ENCODE data around the gene PPHLN1. TPM values are rescaled to one million over a fixed set of nuclear protein-coding genes. Genes with fewer than 3 reads are reported as not detected.
A peak's percentile ranks its signal among the peaks of the same experiment; 100 is the strongest.

The PPHLN1 gene
- total and polyA plus RNA-seq, 2 donors (not counting 1 experiment from before 2014, with no cell fraction given): 47.6 to 91.4 TPM

DNA sequence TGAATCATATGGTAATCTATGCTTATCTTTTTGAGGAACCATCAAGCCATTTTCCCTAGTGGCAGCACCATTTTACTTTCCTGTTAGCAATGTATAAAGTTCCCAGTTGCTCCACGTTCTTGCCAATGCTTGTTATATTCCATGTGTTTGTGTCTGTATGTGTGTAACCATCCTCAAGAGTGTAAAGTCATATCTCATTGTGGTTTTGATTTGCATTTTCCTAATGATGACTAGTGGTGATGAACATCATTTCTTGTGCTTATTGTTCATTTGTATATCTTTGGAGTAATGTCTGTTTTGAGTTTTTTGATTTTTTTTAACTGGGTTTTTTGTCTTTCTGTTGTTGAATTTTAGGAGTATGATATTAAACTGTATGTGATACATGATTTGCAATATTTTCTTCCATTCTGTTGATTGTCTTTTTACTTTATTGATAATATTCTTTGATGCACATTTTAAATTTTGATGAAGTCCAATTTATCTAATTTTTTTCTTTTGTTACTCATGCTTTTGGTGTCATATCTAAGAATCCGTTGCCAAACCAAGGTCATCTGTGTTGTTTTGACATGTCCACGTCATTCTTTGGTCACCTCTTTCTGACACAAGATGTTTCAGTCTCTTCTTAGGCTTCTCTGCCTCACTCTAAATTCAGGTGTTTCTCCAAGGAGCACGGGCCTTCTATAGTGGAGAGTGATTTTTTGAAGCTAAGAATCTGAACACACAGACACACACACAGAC lies 36.1 kb downstream of the PPHLN1 start:
- Histone ChIP-seq H3K4me2 (ENCODE audit: extremely low read depth, insufficient read depth, low read length) (no peak overlapping the region), H4K20me1 (ENCODE audit: control insufficient read depth, extremely low read depth, insufficient read depth, low read length) (no peaks in the 10 kb centered on the region), H3K36me3 (ENCODE audit: control insufficient read depth, insufficient read depth, low read length) (no peaks in the 10 kb centered on the region), H2AFZ (ENCODE audit: low read length) (no peak overlapping the region), H3K4me3 (replicated peaks in 1 of 4; ENCODE audit: control extremely low read depth in 1 of 4, insufficient read depth in 1 of 4, low read depth in 3 of 4, low read length in 4 of 4) (no peak overlapping the region), H3K9ac (ENCODE audit: insufficient read depth, low read length) (no peak overlapping the region), H3K9me3 (ENCODE audit: control insufficient read depth, insufficient read depth, low read depth, low read length) (no peaks in the 10 kb centered on the region), H3K27me3 (ENCODE audit: control insufficient read depth, insufficient read depth, low read length) (no peaks in the 10 kb centered on the region), H3K79me2 (ENCODE audit: control insufficient read depth, insufficient read depth, low read length) (no peaks in the 10 kb centered on the region), H3K27ac (ENCODE audit: insufficient read depth, low read length) (no peak overlapping the region), H3K4me1 (ENCODE audit: control insufficient read depth, extremely low read depth, insufficient read depth, low read length) (no peaks in the 10 kb centered on the region)
- peak in 1 of 2 donors; percentile 17 for DNase-seq (ENCODE audit: low read depth in 2 of 2)
- TF ChIP-seq, protein P1, sequence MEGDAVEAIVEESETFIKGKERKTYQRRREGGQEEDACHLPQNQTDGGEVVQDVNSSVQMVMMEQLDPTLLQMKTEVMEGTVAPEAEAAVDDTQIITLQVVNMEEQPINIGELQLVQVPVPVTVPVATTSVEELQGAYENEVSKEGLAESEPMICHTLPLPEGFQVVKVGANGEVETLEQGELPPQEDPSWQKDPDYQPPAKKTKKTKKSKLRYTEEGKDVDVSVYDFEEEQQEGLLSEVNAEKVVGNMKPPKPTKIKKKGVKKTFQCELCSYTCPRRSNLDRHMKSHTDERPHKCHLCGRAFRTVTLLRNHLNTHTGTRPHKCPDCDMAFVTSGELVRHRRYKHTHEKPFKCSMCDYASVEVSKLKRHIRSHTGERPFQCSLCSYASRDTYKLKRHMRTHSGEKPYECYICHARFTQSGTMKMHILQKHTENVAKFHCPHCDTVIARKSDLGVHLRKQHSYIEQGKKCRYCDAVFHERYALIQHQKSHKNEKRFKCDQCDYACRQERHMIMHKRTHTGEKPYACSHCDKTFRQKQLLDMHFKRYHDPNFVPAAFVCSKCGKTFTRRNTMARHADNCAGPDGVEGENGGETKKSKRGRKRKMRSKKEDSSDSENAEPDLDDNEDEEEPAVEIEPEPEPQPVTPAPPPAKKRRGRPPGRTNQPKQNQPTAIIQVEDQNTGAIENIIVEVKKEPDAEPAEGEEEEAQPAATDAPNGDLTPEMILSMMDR (conservative IDR thresholded peaks at IDR 0.05 in 1 of 2, IDR thresholded peaks at IDR 0.05 in 1 of 2; ENCODE audit: low read depth in 1 of 2, low read length in 2 of 2): no peak
- TF ChIP-seq EZH2 (IDR thresholded peaks at IDR 0.05; ENCODE audit: low read length, missing control alignments): no peak

DNA sequence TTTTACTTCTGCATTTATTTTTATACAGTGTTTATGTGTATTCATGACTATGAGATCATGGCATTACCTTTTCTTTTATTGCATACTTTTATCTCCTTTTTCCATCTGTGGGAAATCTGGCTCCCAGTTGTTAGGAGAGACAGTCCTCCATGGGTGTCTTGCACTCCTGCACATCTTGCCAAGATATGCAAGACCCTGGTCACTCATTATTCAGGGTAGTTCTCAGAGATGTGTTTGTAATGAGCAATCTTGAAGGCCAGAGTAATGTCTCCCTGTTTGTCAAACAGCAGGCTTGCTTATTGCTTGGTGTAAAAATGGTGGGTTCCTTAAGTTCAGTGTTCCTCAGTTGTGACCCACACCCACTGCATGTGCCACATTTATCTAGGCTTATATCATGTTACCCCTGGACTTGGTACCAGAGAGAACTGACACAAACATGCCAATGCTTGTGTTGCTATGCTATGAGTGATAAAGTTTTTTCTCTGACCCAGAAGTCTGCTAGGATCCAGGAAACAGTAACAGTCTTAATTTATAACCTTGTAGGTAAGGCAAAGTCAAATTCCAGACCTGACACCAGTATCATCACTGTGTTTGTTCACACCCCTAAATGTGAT lies 36.8 kb downstream of the PPHLN1 start:
- no peaks in the 10 kb centered on the region for H3K27me3 ChIP-seq (ENCODE audit: control insufficient read depth, insufficient read depth, low read length)
- no peak overlapping the region for H3K4me2 ChIP-seq (ENCODE audit: extremely low read depth, insufficient read depth, low read length)
- TF ChIP-seq, protein P1 (conservative IDR thresholded peaks at IDR 0.05 in 1 of 2, IDR thresholded peaks at IDR 0.05 in 1 of 2; ENCODE audit: low read depth in 1 of 2, low read length in 2 of 2): no peak
- no peak for TF ChIP-seq EZH2 (IDR thresholded peaks at IDR 0.05; ENCODE audit: low read length, missing control alignments)
- H4K20me1 ChIP-seq (ENCODE audit: control insufficient read depth, extremely low read depth, insufficient read depth, low read length): no peaks in the 10 kb centered on the region
- H2AFZ ChIP-seq (ENCODE audit: low read length): no peak overlapping the region
- no peak overlapping the region for H3K4me3 ChIP-seq (replicated peaks in 1 of 4; ENCODE audit: control extremely low read depth in 1 of 4, insufficient read depth in 1 of 4, low read depth in 3 of 4, low read length in 4 of 4)
- H3K9me3 ChIP-seq (ENCODE audit: control insufficient read depth, insufficient read depth, low read depth, low read length): no peaks in the 10 kb centered on the region
- no peak overlapping the region for H3K9ac ChIP-seq (ENCODE audit: insufficient read depth, low read length)
- H3K79me2 ChIP-seq (ENCODE audit: control insufficient read depth, insufficient read depth, low read length): no peaks in the 10 kb centered on the region
- DNase-seq (ENCODE audit: low read depth in 2 of 2): peak in 1 of 2 donors; percentile 14
- no peak overlapping the region for H3K27ac ChIP-seq (ENCODE audit: insufficient read depth, low read length)
- no peaks in the 10 kb centered on the region for H3K36me3 ChIP-seq (ENCODE audit: control insufficient read depth, insufficient read depth, low read length)
- no peaks in the 10 kb centered on the region for H3K4me1 ChIP-seq (ENCODE audit: control insufficient read depth, extremely low read depth, insufficient read depth, low read length)

DNA sequence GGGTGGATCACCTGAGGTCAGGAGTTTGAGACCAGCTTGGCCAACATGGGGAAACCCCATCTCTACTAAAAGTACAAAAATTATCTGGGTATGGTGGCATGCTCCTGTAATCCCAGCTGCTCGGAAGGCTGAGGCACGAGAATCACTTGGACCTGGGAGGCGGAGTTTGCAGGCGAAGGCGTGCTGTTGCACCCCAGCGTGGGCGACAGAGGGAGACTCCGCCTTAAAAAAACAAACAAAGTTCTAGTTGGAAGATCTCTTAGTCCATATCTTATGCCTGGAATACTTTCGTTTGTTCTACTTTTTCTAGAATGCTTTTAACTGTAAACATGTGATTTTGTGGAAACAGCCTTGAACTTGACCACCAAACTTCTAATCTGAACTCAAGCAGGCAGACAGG lies 38.7 kb downstream of the PPHLN1 start:
- H3K9me3 ChIP-seq (ENCODE audit: control insufficient read depth, insufficient read depth, low read depth, low read length): no peaks in the 10 kb centered on the region

More for the DNA sequence above, 38.7 kb downstream of the PPHLN1 start:
- no peak overlapping the region for H3K4me3 ChIP-seq (replicated peaks in 1 of 4; ENCODE audit: control extremely low read depth in 1 of 4, insufficient read depth in 1 of 4, low read depth in 3 of 4, low read length in 4 of 4)
- DNase-seq (ENCODE audit: low read depth in 2 of 2): no peak
- no peak overlapping the region for H3K9ac ChIP-seq (ENCODE audit: insufficient read depth, low read length)
- no peaks in the 10 kb centered on the region for H3K27me3 ChIP-seq (ENCODE audit: control insufficient read depth, insufficient read depth, low read length)
- no peaks in the 10 kb centered on the region for H4K20me1 ChIP-seq (ENCODE audit: control insufficient read depth, extremely low read depth, insufficient read depth, low read length)
- no peaks in the 10 kb centered on the region for H3K36me3 ChIP-seq (ENCODE audit: control insufficient read depth, insufficient read depth, low read length)
- H3K4me2 ChIP-seq (ENCODE audit: extremely low read depth, insufficient read depth, low read length): no peak overlapping the region
- H3K4me1 ChIP-seq (ENCODE audit: control insufficient read depth, extremely low read depth, insufficient read depth, low read length): no peaks in the 10 kb centered on the region
- H3K79me2 ChIP-seq (ENCODE audit: control insufficient read depth, insufficient read depth, low read length): no peaks in the 10 kb centered on the region
- no peak overlapping the region for H2AFZ ChIP-seq (ENCODE audit: low read length)
- TF ChIP-seq, protein P1 (conservative IDR thresholded peaks at IDR 0.05 in 1 of 2, IDR thresholded peaks at IDR 0.05 in 1 of 2; ENCODE audit: low read depth in 1 of 2, low read length in 2 of 2): no peak
- no peak for TF ChIP-seq EZH2 (IDR thresholded peaks at IDR 0.05; ENCODE audit: low read length, missing control alignments)
- H3K27ac ChIP-seq (ENCODE audit: insufficient read depth, low read length): no peak overlapping the region

Data from fibroblast of lung (primary cell).